NCI-H1436 (cell line): ENCODE data around the gene PLEKHD1.
"Not testable (repeated sequence)": the region's sequence is repeated elsewhere in the genome, so short reads cannot be mapped to it uniquely, and the experiment has no call there.

Experiments used
- DNase-seq: peaks from one replicate; lab custom pipeline; 2025; lab: John Stamatoyannopoulos, UW

PLEKHD1 gene

DNA sequence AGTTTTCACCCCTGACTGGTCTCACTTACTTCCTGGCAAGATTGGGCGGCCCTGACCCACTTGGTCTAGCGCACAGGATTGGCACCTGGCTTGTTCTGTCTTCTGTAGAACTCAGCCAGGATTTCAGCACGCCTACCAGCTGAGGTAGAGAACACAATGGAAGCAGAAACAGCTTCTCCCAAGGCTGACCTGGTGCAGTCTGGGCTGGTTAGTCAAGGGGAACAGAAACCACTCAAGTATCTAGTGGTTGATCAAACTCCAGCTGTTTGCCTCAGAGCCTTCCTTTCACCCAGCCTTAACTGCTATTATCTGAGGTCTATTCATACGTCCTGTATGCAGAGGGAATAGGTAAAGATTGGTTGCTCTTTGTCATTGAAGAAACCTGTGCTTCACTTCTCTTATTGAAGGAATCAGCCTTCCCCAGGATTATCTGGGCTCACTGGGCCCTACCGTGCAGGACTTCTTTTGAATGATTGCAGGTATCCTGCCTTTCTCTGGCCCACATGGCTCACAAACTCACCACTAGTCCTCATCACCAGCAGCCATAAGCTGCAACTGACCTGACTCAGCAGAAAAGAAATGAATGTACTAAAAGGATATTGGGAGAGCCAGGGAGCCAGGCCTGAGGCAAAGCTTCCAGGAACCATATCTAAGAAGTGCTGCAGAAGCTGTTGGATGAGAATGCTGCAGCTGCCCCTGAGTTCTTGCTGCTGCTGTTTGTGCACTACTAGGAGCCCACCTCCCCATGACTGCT is 2.5 kb upstream of the PLEKHD1 start:
- DNase-seq, result no peak

DNA sequence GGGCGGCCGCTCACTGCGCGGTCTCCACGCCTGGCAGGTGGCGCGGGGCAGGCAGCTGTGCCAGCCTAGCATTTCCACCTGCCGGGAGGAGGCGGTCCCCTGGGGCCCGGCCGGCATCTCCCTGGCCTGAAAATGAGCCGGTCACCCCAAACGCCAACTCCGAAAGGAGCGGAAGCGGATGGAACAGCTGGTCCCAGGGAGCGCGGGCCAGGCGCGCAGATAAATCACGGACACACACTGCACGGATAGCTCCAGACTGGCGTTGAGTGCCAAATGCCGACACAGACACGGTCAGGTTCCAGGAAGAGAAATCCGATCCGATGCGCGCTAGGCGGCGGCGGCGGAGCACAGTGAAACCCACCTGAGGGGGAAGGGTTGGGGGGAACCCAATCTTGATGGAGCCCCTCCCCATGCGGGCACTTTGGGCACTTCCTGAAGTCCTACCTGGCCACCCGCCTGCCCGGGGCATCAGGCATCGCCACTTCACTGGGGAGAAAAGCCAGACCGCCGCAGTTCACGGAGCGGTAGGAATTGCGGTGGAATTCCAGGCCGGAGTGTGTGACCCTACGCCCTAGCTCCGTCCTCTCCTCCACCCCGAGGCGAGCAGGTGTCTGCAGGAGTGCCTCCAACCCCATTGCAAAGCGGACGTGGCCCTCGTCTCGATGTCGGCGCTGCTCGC is 624 bp upstream of the PLEKHD1 start:
- no peak for DNase-seq

GRCh38 chr14:69485315-69485660 is 760 bp downstream of the PLEKHD1 start:
- no peak for DNase-seq

- no peak for DNase-seq
Observed at GRCh38 chr14:69485701-69486100, 1.2 kb downstream of the PLEKHD1 start.

GRCh38 chr14:69487226-69487625 is 2.7 kb downstream of the PLEKHD1 start:
- no peak for DNase-seq

GRCh38 chr14:69487771-69488170 is 3.2 kb downstream of the PLEKHD1 start:
- DNase-seq, result no peak

- no peak for DNase-seq
Observed at GRCh38 chr14:69489495-69489894, 5.0 kb downstream of the PLEKHD1 start.

DNA sequence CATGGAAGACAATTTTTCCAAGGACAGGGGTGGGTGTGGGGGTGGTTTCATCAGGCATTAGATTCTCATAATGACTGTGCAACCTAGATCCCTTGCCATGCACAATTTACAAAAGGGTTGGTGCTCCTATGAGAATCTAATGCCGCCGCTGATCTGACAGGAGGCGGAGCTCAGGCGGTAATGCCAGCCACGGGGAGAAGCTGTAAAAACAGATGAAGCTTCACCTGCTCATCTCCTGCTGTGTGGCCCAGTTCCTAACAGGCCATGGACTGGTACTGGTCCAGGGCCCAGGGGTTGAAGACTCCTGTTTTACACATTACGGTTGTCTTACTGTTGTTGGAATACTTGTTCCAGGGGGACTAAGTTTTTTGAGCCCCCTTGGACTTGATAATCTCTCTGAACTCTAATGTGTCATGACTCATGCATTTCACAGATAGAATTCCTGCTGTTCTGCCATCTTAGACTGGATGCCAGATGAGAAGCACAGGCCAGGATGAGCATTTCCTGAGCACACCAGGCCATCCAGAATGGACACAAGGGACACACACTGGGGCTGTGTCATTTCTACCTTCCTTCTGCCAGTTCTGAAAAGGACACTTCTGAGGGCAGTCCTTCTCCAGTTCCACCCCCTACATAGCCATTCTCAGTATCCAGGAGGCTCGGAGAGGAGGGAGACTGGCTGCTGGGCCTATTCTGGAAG is 5.8 kb downstream of the PLEKHD1 start:
- DNase-seq, result no peak

GRCh38 chr14:69491193-69491592 is 6.7 kb downstream of the PLEKHD1 start:
- DNase-seq, result no peak

DNA sequence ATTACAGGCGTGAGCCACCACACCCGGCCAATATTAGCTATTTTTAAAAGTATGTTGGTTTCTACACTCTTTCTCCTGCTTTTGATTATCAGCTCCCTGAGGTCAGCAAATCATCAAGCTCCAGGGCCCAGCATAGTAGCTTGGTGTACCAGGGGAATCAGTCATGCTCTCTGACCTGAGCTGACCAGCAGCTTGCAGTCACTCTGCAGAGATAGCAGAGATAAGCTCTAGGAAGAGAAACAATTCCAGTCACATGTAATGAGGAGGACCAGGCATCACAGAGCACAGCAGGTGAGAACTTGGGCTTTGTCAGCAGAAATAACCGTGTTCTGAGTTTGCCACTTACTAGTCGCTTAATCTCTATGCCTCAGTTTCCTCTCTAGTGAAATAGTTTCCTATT is 8.5 kb downstream of the PLEKHD1 start:
- DNase-seq, result no peak

DNA sequence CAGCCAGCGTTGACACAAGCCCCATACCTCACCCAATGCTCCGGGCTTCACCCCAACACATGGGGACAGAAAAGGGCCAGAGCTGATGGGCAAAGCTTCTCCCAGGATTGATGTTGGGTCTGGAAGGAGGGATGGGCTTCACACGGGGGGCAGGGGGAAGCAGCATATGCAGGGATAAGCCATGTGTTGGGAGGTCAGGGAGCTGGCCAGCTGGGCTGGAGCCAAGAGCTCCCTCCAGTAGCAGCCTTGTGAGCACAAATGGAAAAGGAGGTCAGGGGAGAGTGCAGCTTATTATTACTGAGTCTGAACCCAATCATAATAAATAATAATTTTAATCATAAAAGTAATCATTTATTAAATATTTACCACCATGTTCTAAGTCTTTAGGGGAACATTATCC is 9.3 kb downstream of the PLEKHD1 start:
- no peak for DNase-seq

- DNase-seq, result no peak
Observed at GRCh38 chr14:69495341-69495921, 10.9 kb downstream of the PLEKHD1 start.

GRCh38 chr14:69497866-69498265 is 13.3 kb downstream of the PLEKHD1 start:
- not testable (repeated sequence) for DNase-seq

- not testable (repeated sequence) for DNase-seq
Observed at GRCh38 chr14:69498286-69498685, 13.8 kb downstream of the PLEKHD1 start.

- DNase-seq, result no peak
Observed at GRCh38 chr14:69499436-69499835, 14.9 kb downstream of the PLEKHD1 start.

GRCh38 chr14:69500096-69500495 is 15.6 kb downstream of the PLEKHD1 start:
- DNase-seq, result no peak

DNA sequence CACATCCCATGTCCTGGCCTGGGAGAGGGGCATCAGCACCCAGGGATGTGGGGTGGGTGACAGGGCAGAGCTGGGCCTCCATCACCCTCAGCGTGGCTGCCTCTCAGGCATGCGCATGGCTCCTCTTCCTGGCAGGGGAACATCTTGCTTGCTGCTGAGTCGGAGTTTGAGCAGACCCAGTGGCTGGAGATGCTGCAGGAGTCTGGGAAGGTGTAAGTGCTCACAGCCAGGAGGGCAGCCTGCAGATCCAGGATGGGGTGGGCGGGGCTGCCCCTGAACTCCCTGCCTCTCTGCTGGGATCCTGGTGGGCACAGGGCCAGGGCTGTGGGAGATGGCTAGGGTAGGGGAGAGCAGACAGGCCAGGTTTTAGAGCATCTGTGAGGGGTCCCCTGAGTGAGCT is 16.2 kb downstream of the PLEKHD1 start:
- no peak for DNase-seq

DNA sequence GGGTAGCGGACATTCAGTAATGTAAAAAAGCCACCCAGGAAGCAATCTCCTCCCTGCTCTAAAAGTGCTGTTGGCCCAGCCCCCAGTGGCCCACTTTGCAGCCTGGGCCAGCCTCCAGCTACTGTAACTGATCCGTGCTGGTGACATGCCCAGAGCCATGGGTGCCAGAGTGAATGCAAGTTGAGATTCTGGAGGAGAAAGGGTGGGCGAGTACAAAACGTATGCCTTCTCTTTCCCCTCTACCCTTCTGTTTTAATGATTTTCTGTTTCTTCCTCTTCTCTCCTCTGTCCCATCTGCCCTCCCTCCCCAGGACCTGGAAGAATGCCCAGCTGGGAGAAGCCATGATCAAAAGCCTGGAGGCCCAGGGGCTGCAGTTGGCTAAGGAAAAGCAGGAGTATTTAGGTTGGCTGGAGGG is 16.9 kb downstream of the PLEKHD1 start:
- peak; percentile 12 for DNase-seq

DNA sequence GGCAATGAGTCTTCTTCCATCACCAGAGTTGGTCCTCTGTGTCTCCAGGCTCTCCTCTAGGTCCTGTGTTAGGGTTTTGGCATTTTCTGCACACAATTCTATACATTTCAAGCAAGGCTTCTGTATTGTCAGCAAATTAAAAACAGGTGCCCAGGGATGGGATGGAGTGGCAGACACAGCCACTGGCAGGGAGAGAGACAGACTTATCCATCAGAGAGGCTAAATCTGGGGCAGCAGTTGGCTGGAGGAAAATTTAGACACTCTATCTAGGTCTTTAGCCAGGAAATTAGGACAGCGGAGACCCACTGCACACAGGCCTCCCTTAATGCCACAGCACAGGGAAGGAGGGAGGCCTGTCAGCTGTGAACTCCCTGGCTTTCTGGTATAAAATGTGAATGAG is 20.2 kb downstream of the PLEKHD1 start:
- no peak for DNase-seq

GRCh38 chr14:69505338-69506240 is 21.1 kb downstream of the PLEKHD1 start:
- no peak for DNase-seq

DNA sequence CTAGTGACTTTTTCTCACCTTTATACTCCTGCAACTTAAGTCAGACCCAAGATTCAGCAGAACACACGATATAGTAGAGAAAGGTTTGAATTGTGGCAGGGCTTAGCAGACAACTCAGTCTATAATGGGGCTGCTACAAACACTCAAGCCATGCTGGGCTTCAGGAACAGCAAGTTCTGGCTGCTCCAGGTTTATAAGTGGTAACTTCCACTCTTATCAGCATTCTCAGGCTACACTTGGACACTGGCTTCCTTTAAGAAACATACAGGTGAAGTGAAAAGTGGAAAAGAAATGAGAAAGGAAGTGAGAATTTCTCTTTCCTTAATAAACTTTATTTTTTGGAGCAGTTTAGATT is 21.7 kb downstream of the PLEKHD1 start:
- no peak for DNase-seq
